Mucosa of stomach (tissue), 1 donor: Measurements from ENCODE around the gene EOMES.

Experiments used
- H3K27me3 ChIP-seq: one replicate; pipeline ENCODE4 v1.7.0; 2013; ENCODE audit warnings: mild to moderate bottlenecking, low read length; ENCODE audit not compliant: control insufficient read depth, insufficient read depth
- H3K36me3 ChIP-seq: one replicate; pipeline ENCODE4 v1.7.0; 2013; ENCODE audit warnings: low read length; ENCODE audit not compliant: control insufficient read depth, insufficient read depth
- H3K4me1 ChIP-seq: one replicate; pipeline ENCODE4 v1.7.0; 2013; ENCODE audit warnings: mild to moderate bottlenecking, low read length; ENCODE audit not compliant: control insufficient read depth, insufficient read depth
- H3K4me3 ChIP-seq: one replicate; pipeline ENCODE4 v1.7.0; 2013; ENCODE audit warnings: low read length
- H3K9ac ChIP-seq: one replicate; pipeline ENCODE4 v1.7.0; 2013; ENCODE audit warnings: mild to moderate bottlenecking, low read length, moderate library complexity
- H3K9me3 ChIP-seq: one replicate; pipeline ENCODE4 v1.7.0; 2013; ENCODE audit warnings: mild to moderate bottlenecking, low read length, moderate library complexity; ENCODE audit not compliant: control insufficient read depth
- donor health status: Pancreatic carcinoma.

EOMES gene

DNA sequence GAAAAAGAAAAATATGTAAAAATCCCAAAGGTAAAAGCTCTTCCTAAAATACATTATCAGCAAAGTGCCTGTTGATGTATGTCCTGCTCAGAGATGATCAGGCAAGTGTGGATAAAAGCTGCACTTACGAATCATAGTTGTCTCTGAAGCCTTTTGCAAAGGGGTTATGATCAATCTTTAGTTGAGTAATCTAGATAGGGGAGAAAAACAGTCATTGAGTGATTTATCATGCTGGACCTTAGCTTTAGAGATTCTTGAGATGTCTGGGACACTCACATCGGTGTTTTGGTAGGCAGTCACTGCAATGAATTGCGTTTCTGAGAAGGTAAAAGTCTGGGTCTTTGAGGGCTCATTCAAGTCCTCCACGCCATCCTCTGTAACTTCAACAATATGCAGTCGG is 3.7 kb downstream of the EOMES start:
- Histone ChIP-seq H3K27me3 (peaks cover 92% of the 10 kb centered on the region), H3K4me3 (no peak overlapping the region), H3K9ac (no peak overlapping the region), H3K9me3 (no peaks in the 10 kb centered on the region), H3K4me1 (peaks cover 26% of the 10 kb centered on the region), H3K36me3 (no peaks in the 10 kb centered on the region)

- H3K4me3 ChIP-seq = no peak overlapping the region
- H3K4me1 ChIP-seq = peaks cover 28% of the 10 kb centered on the region
- H3K9me3 ChIP-seq = no peaks in the 10 kb centered on the region
- H3K36me3 ChIP-seq = no peaks in the 10 kb centered on the region
- peaks cover 92% of the 10 kb centered on the region for H3K27me3 ChIP-seq
- H3K9ac ChIP-seq = no peak overlapping the region
Measured at GRCh38 chr3:27717200-27717852, 4.8 kb downstream of the EOMES start.

DNA sequence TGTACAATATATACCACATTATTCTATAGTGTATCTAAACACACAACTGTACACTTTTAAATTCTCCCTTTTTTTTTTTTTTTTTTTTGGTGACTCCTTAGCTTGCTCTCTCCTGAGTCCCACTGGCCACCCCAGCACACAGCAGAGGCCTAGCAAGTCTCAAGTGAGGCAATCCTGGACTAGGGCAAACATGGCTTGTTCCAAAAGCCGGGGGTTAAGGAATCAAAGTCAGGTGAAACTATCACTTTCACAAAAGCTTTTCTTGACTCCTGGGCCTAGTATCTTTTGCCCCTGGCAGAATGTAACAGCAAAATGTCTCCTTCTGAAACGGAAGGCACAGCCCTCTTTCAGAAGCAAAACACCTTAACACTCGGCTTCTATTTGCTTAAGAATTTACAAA is 5.8 kb downstream of the EOMES start:
- H3K9me3 ChIP-seq = no peaks in the 10 kb centered on the region
- peaks cover 25% of the 10 kb centered on the region for H3K4me1 ChIP-seq
- peaks cover 85% of the 10 kb centered on the region for H3K27me3 ChIP-seq
- H3K36me3 ChIP-seq = no peaks in the 10 kb centered on the region
- no peak overlapping the region for H3K9ac ChIP-seq
- no peak overlapping the region for H3K4me3 ChIP-seq

- no peak overlapping the region for H3K9ac ChIP-seq
- no peak overlapping the region for H3K4me3 ChIP-seq
- peaks cover 81% of the 10 kb centered on the region for H3K27me3 ChIP-seq
- H3K9me3 ChIP-seq = no peaks in the 10 kb centered on the region
- no peaks in the 10 kb centered on the region for H3K36me3 ChIP-seq
- peaks cover 20% of the 10 kb centered on the region for H3K4me1 ChIP-seq
Measured at GRCh38 chr3:27715863-27716262, 6.3 kb downstream of the EOMES start.

DNA sequence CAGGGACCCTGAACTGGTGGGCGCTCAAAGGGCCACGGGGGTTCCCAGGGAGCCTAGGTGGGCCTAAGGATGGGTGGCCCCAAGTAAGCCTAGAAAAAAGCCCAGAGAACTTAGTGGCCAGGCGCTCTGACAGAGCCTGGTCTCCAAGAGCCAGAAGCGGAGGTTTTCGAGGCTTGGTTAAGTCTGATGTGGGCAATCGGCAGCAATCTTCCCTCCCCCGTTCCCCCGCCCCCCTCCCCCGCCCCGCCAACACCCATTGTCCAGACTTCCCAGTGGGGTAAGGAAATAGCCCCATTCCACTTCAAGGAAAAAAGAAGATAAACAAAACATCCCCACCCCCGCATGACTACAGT is 6.7 kb downstream of the EOMES start:
- no peak overlapping the region for H3K9ac ChIP-seq
- H3K9me3 ChIP-seq = no peaks in the 10 kb centered on the region
- H3K27me3 ChIP-seq = peaks cover 80% of the 10 kb centered on the region
- H3K4me3 ChIP-seq = no peak overlapping the region
- H3K4me1 ChIP-seq = peaks cover 19% of the 10 kb centered on the region
- no peaks in the 10 kb centered on the region for H3K36me3 ChIP-seq

DNA sequence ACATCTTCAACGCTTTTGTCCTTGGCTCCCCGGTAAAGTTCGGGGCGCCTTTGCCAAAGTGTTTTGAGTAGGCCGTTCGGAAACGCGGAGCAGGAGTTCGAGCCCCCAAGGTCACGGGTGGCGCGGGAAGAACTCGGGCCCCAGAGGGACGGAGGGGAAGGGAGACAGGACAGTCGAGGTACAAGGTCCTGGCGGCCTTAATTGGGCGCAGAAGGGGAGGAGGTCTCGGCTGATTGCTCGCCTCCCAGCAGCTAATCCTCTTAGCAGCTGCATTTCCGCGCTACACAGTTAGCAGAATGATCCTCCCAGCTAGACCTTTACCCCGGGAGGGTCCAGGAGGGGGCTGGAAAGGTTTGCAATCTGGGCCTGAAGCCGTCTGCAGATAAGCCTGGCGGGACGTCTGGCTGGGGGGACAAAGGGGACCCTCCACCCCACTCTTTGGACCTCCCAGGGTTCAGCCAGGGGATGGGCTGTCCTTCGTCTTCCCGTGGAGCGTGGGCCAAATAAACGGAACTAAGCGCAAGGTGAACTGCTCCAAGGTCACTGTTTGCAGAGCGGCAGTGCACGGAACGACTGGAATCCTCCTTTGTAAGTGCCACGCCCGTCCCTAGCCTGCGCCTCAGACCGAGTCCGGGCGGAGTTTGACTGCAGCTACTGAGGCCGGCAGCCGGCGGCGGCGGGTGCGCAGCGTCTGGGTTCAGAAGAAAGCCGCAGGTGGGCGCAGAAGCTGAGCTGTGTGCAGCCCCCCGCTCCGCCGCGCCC is 7.2 kb downstream of the EOMES start:
- Histone ChIP-seq H3K4me1 (peaks cover 19% of the 10 kb centered on the region), H3K27me3 (peaks cover 79% of the 10 kb centered on the region)

GRCh38 chr3:27714146-27714526 is 8.0 kb downstream of the EOMES start:
- Histone ChIP-seq H3K4me3 (no peak overlapping the region), H3K9ac (no peak overlapping the region), H3K9me3 (no peaks in the 10 kb centered on the region), H3K4me1 (peaks cover 19% of the 10 kb centered on the region), H3K27me3 (peaks cover 75% of the 10 kb centered on the region), H3K36me3 (no peaks in the 10 kb centered on the region)

More for the DNA sequence above, 7.2 kb downstream of the EOMES start:
- H3K4me3 ChIP-seq = no peak overlapping the region
- H3K9ac ChIP-seq = no peak overlapping the region
- H3K9me3 ChIP-seq = no peaks in the 10 kb centered on the region
- no peaks in the 10 kb centered on the region for H3K36me3 ChIP-seq

- H3K9ac ChIP-seq = no peak overlapping the region
- peaks cover 70% of the 10 kb centered on the region for H3K27me3 ChIP-seq
- no peaks in the 10 kb centered on the region for H3K36me3 ChIP-seq
- peaks cover 19% of the 10 kb centered on the region for H3K4me1 ChIP-seq
- H3K4me3 ChIP-seq = peak overlapping the region; percentile 28
- H3K9me3 ChIP-seq = no peaks in the 10 kb centered on the region
Measured at GRCh38 chr3:27713435-27714145, 8.5 kb downstream of the EOMES start.

- Histone ChIP-seq H3K4me1 (peaks cover 19% of the 10 kb centered on the region), H3K9me3 (no peaks in the 10 kb centered on the region), H3K9ac (no peak overlapping the region), H3K4me3 (peak overlapping the region; percentile 28), H3K36me3 (no peaks in the 10 kb centered on the region), H3K27me3 (peaks cover 66% of the 10 kb centered on the region)
Measured at GRCh38 chr3:27713078-27713423, 9.1 kb downstream of the EOMES start.

DNA sequence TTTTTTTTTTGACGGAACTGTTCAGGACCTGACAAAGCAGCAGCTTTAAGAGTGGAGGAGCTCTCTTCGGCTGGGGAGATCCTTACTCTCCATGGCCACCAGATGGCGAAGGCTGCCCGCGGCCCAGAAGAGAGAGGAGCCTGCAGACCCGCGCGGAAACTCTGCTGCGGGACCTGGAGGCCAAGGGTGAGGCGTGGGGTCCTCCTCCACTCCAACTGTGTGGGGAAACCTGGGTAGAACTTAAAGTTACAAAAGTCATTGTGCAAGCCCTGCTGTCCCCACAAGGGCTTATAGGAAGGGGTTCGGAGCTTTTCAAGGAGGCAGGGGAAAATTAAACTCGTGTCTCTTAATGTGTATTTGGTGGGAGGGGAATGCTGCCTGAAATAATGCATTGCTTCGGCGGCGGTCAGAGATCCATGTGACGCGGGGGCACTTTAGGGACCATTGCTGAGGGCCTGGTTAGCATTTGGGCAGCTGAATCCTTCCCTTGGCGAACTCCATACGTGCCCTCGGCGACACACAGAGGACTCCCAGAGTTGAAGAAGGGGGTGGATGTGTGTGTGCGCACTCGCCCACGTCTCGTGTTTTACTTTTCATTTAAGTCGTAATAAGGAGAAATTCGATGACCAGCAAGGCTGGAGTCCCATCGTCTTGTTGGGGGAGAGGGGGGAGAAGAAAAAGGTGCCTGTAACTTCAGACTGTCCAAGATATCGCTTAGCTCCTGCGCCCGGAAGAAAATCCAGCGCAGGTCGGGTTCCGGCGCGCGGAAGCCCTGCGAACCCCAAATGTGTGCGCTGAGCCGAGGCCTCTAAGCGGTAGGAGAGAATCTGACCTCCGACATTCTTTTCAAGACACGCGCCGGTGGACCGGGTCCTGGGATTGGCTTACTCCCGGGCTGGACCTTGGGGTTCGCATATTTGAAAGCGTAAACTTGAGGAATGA is 9.7 kb downstream of the EOMES start:
- H3K36me3 ChIP-seq = no peaks in the 10 kb centered on the region
- no peak overlapping the region for H3K9ac ChIP-seq
- peaks cover 62% of the 10 kb centered on the region for H3K27me3 ChIP-seq

GRCh38 chr3:27708250-27708649 is 13.9 kb downstream of the EOMES start:
- Histone ChIP-seq H3K27me3 (peaks cover 21% of the 10 kb centered on the region), H3K9me3 (no peaks in the 10 kb centered on the region), H3K9ac (no peak overlapping the region), H3K36me3 (no peaks in the 10 kb centered on the region), H3K4me1 (no peaks in the 10 kb centered on the region), H3K4me3 (no peak overlapping the region)

More for the DNA sequence above, 9.7 kb downstream of the EOMES start:
- H3K9me3 ChIP-seq = no peaks in the 10 kb centered on the region
- H3K4me3 ChIP-seq = peak overlapping the region; percentile 28
- H3K4me1 ChIP-seq = peaks cover 19% of the 10 kb centered on the region
